HG03103 (cell line): ENCODE results near the gene CGREF1.
"Not testable (repeated sequence)": the region's sequence is repeated elsewhere in the genome, so short reads cannot be mapped to it uniquely, and the experiment has no call there.

ENCODE experiments used
- ATAC-seq: cut with Tn5 transposase; IDR thresholded peaks from one replicate; pipeline ENCODE4 v1.9.1; 2021; ENCODE audit warnings: low read depth; ENCODE audit not compliant: unreplicated experiment

CGREF1 gene

DNA sequence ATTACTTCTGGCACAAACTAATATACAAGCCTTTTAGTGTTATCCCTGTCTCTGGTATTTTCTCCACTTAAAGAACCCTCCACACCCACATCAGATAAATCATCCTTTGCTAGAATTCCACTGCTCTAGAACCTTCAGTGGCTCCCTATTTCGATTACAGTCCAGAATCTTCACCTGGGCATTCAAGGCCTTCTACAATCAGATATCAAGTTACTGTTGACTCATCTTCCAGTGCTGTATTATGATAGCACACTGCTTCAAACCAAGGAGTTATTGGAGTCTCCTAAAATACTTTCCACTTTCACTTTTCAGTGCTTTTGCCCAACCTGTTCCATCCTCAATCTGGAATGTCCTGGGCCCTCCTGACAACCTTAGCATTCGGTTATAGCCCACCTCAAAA lies 3.4 kb downstream of the CGREF1 start:
- ATAC-seq, result no peak

- ATAC-seq, result not testable (repeated sequence)
Measured at GRCh38 chr2:27111392-27112078, 7.4 kb downstream of the CGREF1 start.

DNA sequence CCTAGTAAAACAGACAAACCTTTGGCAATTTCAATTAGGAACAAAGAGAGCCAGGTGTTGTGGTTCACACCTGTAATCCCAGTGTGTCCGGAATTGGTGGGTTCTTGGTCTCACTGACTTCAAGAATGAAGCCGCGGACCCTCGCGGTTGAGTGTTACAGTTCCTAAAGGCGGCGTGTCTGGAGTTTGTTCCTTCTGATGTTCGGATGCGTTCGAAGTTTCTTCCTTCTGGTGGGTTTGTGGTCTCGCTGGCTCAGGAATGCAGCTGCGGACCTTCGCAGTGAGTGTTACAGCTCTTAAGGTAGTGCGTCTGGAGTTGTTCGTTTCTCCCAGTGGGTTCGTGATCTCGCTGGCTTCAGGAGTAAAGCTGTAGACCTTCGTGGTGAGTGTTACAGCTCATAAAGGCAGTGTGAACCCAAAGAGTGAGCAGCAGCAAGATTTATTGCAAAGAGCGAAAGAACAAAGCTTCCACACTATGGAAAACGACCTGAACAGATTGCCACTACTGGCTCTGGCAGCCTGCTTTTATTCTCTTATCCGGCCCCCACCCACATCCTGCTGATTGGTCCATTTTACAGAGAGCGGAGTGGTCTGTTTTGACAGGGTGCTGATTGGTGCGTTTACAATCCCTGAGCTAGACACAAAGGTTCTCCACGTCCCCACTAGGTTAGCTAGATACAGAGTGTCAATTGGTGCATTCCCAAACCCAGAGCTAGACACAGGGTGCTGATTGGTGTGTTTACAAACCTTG lies 8.2 kb downstream of the CGREF1 start:
- ATAC-seq, result not testable (repeated sequence)

- ATAC-seq, result no peak
Measured at GRCh38 chr2:27109083-27109482, 9.8 kb downstream of the CGREF1 start.

GRCh38 chr2:27108221-27108620 lies 10.7 kb downstream of the CGREF1 start:
- no peak for ATAC-seq

GRCh38 chr2:27105981-27106380 lies 12.9 kb downstream of the CGREF1 start:
- no peak for ATAC-seq

DNA sequence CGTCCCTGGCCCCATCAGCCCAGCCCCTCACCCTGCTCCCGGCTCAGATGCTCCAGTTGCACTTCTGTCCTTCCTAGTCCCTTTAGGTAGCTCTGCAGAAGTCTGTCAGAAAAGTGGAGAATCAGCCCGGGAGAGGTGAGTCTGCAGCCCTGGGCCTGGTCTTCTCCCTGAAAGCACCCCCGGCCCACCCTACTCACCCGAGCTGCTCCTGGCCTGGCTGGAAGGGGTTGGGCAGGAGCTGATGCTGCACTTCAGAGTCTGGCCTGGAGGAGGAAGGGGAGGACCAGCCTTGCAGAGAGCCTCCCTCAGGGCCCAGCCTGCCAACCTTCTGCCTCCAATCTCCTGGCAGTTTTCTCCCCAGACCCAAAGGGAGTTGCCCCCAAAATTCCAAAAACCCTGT lies 16.6 kb downstream of the CGREF1 start:
- ATAC-seq, result no peak

GRCh38 chr2:27100036-27100435 lies 18.9 kb downstream of the CGREF1 start:
- ATAC-seq, result no peak

DNA sequence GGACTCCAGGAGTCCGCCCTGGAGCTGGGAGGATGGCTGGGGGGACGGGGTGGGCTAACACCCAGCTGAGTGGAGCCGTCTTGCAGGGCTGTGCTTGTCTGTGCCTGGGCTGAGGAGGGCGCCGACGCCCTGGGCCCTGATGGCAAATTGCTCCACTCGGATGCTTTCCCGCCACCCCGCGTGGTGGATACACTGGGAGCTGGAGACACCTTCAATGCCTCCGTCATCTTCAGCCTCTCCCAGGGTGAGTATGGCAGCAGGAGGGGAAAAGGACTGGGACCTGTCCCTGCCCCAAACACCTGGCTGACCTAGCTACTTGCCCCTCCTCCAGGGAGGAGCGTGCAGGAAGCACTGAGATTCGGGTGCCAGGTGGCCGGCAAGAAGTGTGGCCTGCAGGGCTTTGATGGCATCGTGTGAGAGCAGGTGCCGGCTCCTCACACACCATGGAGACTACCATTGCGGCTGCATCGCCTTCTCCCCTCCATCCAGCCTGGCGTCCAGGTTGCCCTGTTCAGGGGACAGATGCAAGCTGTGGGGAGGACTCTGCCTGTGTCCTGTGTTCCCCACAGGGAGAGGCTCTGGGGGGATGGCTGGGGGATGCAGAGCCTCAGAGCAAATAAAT lies 19.5 kb downstream of the CGREF1 start:
- ATAC-seq, result no peak

GRCh38 chr2:27097341-27097740 lies 21.6 kb downstream of the CGREF1 start:
- no peak for ATAC-seq

DNA sequence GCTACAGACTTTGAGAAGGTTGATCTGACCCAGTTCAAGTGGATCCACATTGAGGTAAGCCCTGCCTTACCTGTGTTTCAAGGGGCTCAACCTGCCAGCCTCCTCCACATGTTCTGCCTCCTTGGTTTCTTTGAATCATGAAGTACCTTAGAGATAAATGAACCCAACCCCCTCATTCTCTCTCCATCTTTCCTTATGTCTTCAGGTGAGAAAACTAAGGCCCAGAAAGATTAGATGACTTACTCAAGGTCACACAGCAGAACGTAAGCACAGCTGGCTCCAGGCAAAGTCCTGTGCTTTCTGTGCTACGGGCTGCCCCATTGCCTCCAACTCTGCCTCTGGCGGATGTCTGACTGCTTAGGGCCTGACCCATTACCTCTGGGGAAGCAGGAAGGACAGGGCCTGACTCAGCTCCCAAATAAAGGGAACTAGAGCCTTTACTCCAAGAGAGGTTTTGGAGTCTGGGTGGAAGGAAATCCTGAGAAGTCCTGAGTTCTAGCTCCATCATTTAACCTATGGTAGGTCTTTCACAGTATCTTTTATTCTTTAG lies 22.1 kb downstream of the CGREF1 start:
- ATAC-seq, result no peak

DNA sequence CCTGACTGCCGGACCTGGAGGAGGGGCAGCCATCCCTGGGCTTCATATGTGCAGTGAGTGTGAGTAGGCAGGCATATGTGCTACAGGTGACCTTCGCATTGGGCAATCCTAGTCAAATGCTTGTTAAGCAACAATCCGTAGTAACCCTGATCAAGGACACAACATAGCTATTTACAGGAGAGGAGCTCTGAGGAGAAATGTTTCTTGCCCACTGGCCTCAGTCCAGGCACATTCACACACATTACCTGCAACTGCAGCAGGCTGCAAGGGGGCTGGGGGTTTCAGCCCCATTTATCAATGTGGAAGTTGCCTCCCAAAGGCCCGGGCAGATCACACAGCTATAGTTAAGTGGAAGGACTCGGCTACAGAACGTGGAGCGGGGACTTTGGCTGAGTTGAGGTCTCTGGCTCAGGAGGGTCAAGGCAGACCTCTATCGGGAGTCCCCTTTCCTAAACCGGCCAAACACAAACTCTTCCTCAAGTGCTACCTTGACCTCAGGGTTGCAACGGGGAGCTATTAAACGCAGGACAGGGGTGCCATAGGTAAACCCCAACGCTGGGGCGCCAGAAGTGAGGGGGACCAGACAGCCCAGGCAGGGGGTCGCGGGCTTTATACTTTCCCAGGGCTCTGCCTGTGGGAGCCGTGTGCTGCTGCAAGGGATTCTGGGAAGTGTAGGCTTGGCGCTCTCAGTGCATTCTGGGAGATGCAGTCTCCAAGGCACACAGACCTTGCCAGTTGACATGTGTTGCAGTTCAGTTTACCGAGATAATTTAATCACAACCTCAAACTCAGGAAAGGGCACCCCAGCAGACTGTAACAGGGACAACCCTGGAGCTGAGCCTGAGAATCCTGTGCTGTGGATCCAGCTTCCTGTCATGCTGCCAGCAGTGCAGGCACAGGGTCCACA lies 22.9 kb downstream of the CGREF1 start:
- ATAC-seq, result no peak

DNA sequence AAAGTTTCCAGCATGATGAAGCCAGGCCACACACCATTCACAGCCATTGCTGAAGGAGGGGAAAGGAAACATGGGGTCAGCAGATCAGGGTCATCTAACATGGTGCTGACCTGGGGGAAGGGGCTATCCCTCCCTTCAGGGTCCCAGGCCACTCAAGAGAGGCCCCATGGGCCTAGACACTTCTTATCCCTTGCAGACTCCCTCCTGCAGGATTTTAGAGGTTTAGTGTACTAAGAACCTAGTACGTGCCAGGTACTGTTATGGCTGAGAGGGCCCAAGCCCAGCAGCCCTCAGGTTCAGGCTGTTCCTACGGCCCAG lies 23.5 kb downstream of the CGREF1 start:
- no peak for ATAC-seq

- no peak for ATAC-seq
Measured at GRCh38 chr2:27094353-27094984, 24.5 kb downstream of the CGREF1 start.

GRCh38 chr2:27093430-27094352 lies 25.2 kb downstream of the CGREF1 start:
- ATAC-seq, result no peak

- no peak for ATAC-seq
Measured at GRCh38 chr2:27092696-27093429, 26.1 kb downstream of the CGREF1 start.

- no peak for ATAC-seq
Measured at GRCh38 chr2:27091746-27092695, 26.9 kb downstream of the CGREF1 start.
